ENCODE measurements around the gene ERBB4.

GRCh38 chr2:212328712-212329496 is 209.7 kb downstream of the ERBB4 start:
- TF ChIP-seq CTCF (conservative IDR thresholded peaks at IDR 0.05; ENCODE audit: low read length) (no peak), EZH2phosphoT487 (IDR thresholded peaks at IDR 0.05; ENCODE audit: borderline replicate concordance) (no peak)
